Keratinocyte (primary cell): ENCODE data around the gene MMP14. TPM values are rescaled to one million over a fixed set of nuclear protein-coding genes. Genes with fewer than 3 reads are reported as not detected.

Experiments used
- DNase-seq: peaks from one replicate; pipeline ENCODE4 v3.0.0-alpha.2; 2011; ENCODE audit warnings: low read depth, missing footprints, low spot score
- FAIRE-seq: peaks from 2 replicates; lab custom pipeline; 2011; peaks lifted over from hg19 to GRCh38; lab: Jason Lieb, UNC
- H2AFZ ChIP-seq: 2 replicates; pipeline ENCODE4 v1.6.0; 2012; ENCODE audit warnings: low read length, control low read depth, inconsistent platforms; ENCODE audit not compliant: control insufficient read depth
- H3K27ac ChIP-seq: 2 replicates; pipeline ENCODE4 v1.5.1; 2011; ENCODE audit warnings: low read length; ENCODE audit not compliant: control insufficient read depth, insufficient read depth
- H3K27me3 ChIP-seq: 3 replicates; pipeline ENCODE4 v1.6.0; 2011; ENCODE audit warnings: low read length; ENCODE audit not compliant: control insufficient read depth, insufficient read depth; ENCODE audit errors: extremely low read depth
- H3K36me3 ChIP-seq, 2 experiments: 2 replicates in 1 of 2; 3 replicates in 1 of 2; pipeline ENCODE4 v1.5.1; 2011; ENCODE audit warnings: low read length in 2 of 2, mild to moderate bottlenecking in 1 of 2; ENCODE audit not compliant: control insufficient read depth in 2 of 2, insufficient read depth in 2 of 2; ENCODE audit errors: extremely low read depth in 1 of 2
- H3K4me1 ChIP-seq: 3 replicates; pipeline ENCODE4 v1.5.1; 2011; ENCODE audit warnings: low read length; ENCODE audit not compliant: control insufficient read depth, insufficient read depth; ENCODE audit errors: extremely low read depth
- H3K4me2 ChIP-seq: 3 replicates; pipeline ENCODE4 v1.6.0; 2011; ENCODE audit warnings: low read depth, low read length; ENCODE audit not compliant: control insufficient read depth, insufficient read depth; ENCODE audit errors: extremely low read depth
- H3K4me3 ChIP-seq, 3 experiments: fragments of 200-600 bp in 1 of 3; sonication (generic) in 1 of 3; 2 replicates in 2 of 3; 3 replicates in 1 of 3; pipeline ENCODE4 v1.5.1; 2011 to 2016; ENCODE audit warnings: low read length in 3 of 3, mild to moderate bottlenecking in 3 of 3, control low read depth in 2 of 3, inconsistent platforms in 1 of 3, low read depth in 1 of 3, mixed read lengths in 1 of 3, mixed run types in 1 of 3, moderate library complexity in 1 of 3; ENCODE audit not compliant: control insufficient read depth in 2 of 3, insufficient read depth in 2 of 3; ENCODE audit errors: extremely low read depth in 1 of 3
- H3K79me2 ChIP-seq: 2 replicates; pipeline ENCODE4 v1.6.0; 2012; ENCODE audit warnings: low read length; ENCODE audit not compliant: control insufficient read depth, insufficient read depth
- H3K9ac ChIP-seq: 3 replicates; pipeline ENCODE4 v1.6.0; 2011; ENCODE audit warnings: low read length; ENCODE audit not compliant: control insufficient read depth, insufficient read depth; ENCODE audit errors: extremely low read depth
- H3K9me1 ChIP-seq: 3 replicates; pipeline ENCODE4 v1.6.0; 2011; ENCODE audit warnings: low read length; ENCODE audit not compliant: control insufficient read depth, insufficient read depth; ENCODE audit errors: extremely low read depth
- H3K9me3 ChIP-seq: 2 replicates; pipeline ENCODE4 v1.5.1; 2012; ENCODE audit warnings: low read depth, low read length; ENCODE audit not compliant: control insufficient read depth
- H4K20me1 ChIP-seq: 3 replicates; pipeline ENCODE4 v1.6.0; 2011; ENCODE audit warnings: low read length; ENCODE audit not compliant: control insufficient read depth, insufficient read depth; ENCODE audit errors: extremely low read depth
- CTCF ChIP-seq, 3 experiments: IDR thresholded peaks in 1 of 3; conservative IDR thresholded peaks in 1 of 3; optimal IDR thresholded peaks in 1 of 3; 2 replicates in 2 of 3; 3 replicates in 1 of 3; pipeline versions ENCODE3 to v1.5.1; 2011; ENCODE audit warnings: low read length in 3 of 3, mild to moderate bottlenecking in 3 of 3, moderate library complexity in 2 of 3, control low read depth in 1 of 3, inconsistent platforms in 1 of 3; ENCODE audit not compliant: insufficient read depth in 2 of 3; ENCODE audit errors: extremely low read depth in 1 of 3
- EZH2 ChIP-seq: IDR thresholded peaks from one replicate; pipeline ENCODE4 v1.6.1; 2012; ENCODE audit warnings: inconsistent platforms, mild to moderate bottlenecking, low read length, moderate library complexity
- dilution Hi-C: fragments of 300-500 bp; cut with MboI; formaldehyde crosslinking; loops from one replicate; pipeline ENCODE4 v1.7.0; 2020; ENCODE audit warnings: low sequenced_read_pairs; ENCODE audit not compliant: extremely low pct_ligation_motif_present
- polyA plus RNA-seq, 5 experiments: library from polyadenylated mRNA; depleted of rRNA in 3 of 5; stranded (reverse) in 3 of 5; stranded (forward) in 1 of 5; unstranded in 1 of 5; fragments of >200 nt; gene quantifications; 1 replicate in 1 of 5; 2 replicates in 3 of 5; 3 replicates in 1 of 5; pipeline versions ENCODE4 v1.2.1 to v1.2.3, GENCODE V29; 2011 to 2012; ENCODE audit warnings: missing spikeins in 2 of 5, low read depth in 1 of 5, low replicate concordance in 1 of 5

Gene MMP14
- polyA plus RNA-seq, 1 donor (not counting 4 experiments of a cell fraction or from before 2014, with no cell fraction given) = 185 TPM

GRCh38 chr14:22870811-22871223 is 34.4 kb downstream of the MMP14 start:
- peak overlapping the region; percentile 93 for H3K27ac ChIP-seq
- H3K4me1 ChIP-seq = peaks cover 20% of the 10 kb centered on the region
- DNase-seq (no peak), FAIRE-seq (no peak)
- peak overlapping the region; percentile 88 to 96 (median 95) for H3K4me3 ChIP-seq
- H4K20me1 ChIP-seq = no peaks in the 10 kb centered on the region
- peak overlapping the region; percentile 79 for H2AFZ ChIP-seq
- peaks cover 18 to 19% of the 10 kb centered on the region in 2 experiments for H3K36me3 ChIP-seq
- TF ChIP-seq EZH2 = no peak
- no peak for TF ChIP-seq CTCF (optimal IDR thresholded peaks at IDR 0.05 in 1 of 3, IDR thresholded peaks at IDR 0.05 in 1 of 3, conservative IDR thresholded peaks at IDR 0.05 in 1 of 3; ENCODE audit: extremely low read depth in 1 of 3, insufficient read depth in 2 of 3, low read length in 3 of 3)
- peak overlapping the region; percentile 85 for H3K9ac ChIP-seq
- H3K79me2 ChIP-seq = peaks cover 25% of the 10 kb centered on the region
- peak overlapping the region; percentile 99 for H3K4me2 ChIP-seq
- H3K9me1 ChIP-seq = no peaks in the 10 kb centered on the region
- no peaks in the 10 kb centered on the region for H3K9me3 ChIP-seq
- dilution Hi-C loops = no loop called here
- H3K27me3 ChIP-seq = no peaks in the 10 kb centered on the region

- H3K4me1 ChIP-seq = peaks cover 20% of the 10 kb centered on the region
- TF ChIP-seq CTCF (optimal IDR thresholded peaks at IDR 0.05 in 1 of 3, IDR thresholded peaks at IDR 0.05 in 1 of 3, conservative IDR thresholded peaks at IDR 0.05 in 1 of 3; ENCODE audit: extremely low read depth in 1 of 3, insufficient read depth in 2 of 3, low read length in 3 of 3) (no peak), EZH2 (no peak)
- peak within 1 kb of the TSS; percentile 93 for H3K27ac ChIP-seq
- H3K36me3 ChIP-seq = peaks cover 24 to 25% of the 10 kb centered on the region in 2 experiments
- dilution Hi-C loops = no loop called here
- H3K9me1 ChIP-seq = no peaks in the 10 kb centered on the region
- no peaks in the 10 kb centered on the region for H3K9me3 ChIP-seq
- H3K9ac ChIP-seq = peak within 1 kb of the TSS; percentile 85
- H3K4me2 ChIP-seq = peak within 1 kb of the TSS; percentile 99
- no peaks in the 10 kb centered on the region for H3K27me3 ChIP-seq
- H2AFZ ChIP-seq = peak within 1 kb of the TSS; percentile 92
- H4K20me1 ChIP-seq = no peaks in the 10 kb centered on the region
- DNase-seq = no peak
- H3K4me3 ChIP-seq = peak within 1 kb of the TSS; percentile 88 to 96 (median 95)
- peaks cover 25% of the 10 kb centered on the region for H3K79me2 ChIP-seq
- no peak for FAIRE-seq
Measured at GRCh38 chr14:22871224-22872032, 35.0 kb downstream of the MMP14 start, which contains the start of gene LRP10. LRP10 (plus strand) TSS chr14:22871740; CDS start chr14:22872304, 564 bp downstream.
